H1 (cell line): Measurements from ENCODE around the gene SLC6A2.

ENCODE experiments used
- ATF2 ChIP-seq: IDR thresholded peaks from 2 replicates; pipeline ENCODE4 v1.6.1; 2012; ENCODE audit warnings: low read length, inconsistent platforms
- EP300 ChIP-seq, 2 experiments: IDR thresholded peaks; 1 replicate in 1 of 2; 2 replicates in 1 of 2; pipeline ENCODE4 v1.6.1; 2011 to 2012; ENCODE audit warnings: low read depth in 2 of 2, low read length in 2 of 2, mild to moderate bottlenecking in 2 of 2, borderline replicate concordance in 1 of 2, inconsistent platforms in 1 of 2, moderate library complexity in 1 of 2
- MAFK ChIP-seq: IDR thresholded peaks from 2 replicates; pipeline ENCODE4 v1.6.1; 2012; ENCODE audit warnings: low read depth, mild to moderate bottlenecking, improper control_type of control experiment, low read length
- NRF1 ChIP-seq: IDR thresholded peaks from 2 replicates; pipeline ENCODE4 v1.6.1; 2011; ENCODE audit warnings: mild to moderate bottlenecking, low read depth, low read length, improper control_type of control experiment
- POLR2A ChIP-seq, 2 experiments: IDR thresholded peaks; 1 replicate in 1 of 2; 2 replicates in 1 of 2; pipeline ENCODE4 v1.6.1; 2011; ENCODE audit warnings: low read depth in 2 of 2, low read length in 2 of 2, mild to moderate bottlenecking in 2 of 2; ENCODE audit errors: control extremely low read depth in 1 of 2
- POLR2AphosphoS5 ChIP-seq: IDR thresholded peaks from 2 replicates; pipeline ENCODE4 v1.6.1; 2011; ENCODE audit warnings: low read depth, low read length
- POU5F1 ChIP-seq: IDR thresholded peaks from 2 replicates; pipeline ENCODE4 v1.6.1; 2011; ENCODE audit warnings: low read depth, mild to moderate bottlenecking, low read length, moderate library complexity
- RAD21 ChIP-seq, 2 experiments: IDR thresholded peaks in 1 of 2; conservative IDR thresholded peaks in 1 of 2; 2 replicates each; pipeline ENCODE4 v1.6.1; 2011; ENCODE audit warnings: low read depth in 2 of 2, low read length in 2 of 2, improper control_type of control experiment in 1 of 2, inconsistent platforms in 1 of 2, mild to moderate bottlenecking in 1 of 2, moderate library complexity in 1 of 2
- RFX5 ChIP-seq: IDR thresholded peaks from 2 replicates; pipeline ENCODE4 v1.6.1; 2011; ENCODE audit warnings: low read depth, low read length, improper control_type of control experiment, borderline replicate concordance
- SP1 ChIP-seq: IDR thresholded peaks from 2 replicates; pipeline ENCODE4 v1.6.1; 2011; ENCODE audit warnings: low read depth, low read length
- TF ChIP-seq, protein P1 (sequence below), 3 experiments: IDR thresholded peaks; 1 replicate in 2 of 3; 2 replicates in 1 of 3; pipeline versions ENCODE4 v1.5.1 to v1.6.1; 2011; ENCODE audit warnings: low read length in 3 of 3, mild to moderate bottlenecking in 3 of 3, inconsistent platforms in 2 of 3, low read depth in 1 of 3, moderate library complexity in 1 of 3; ENCODE audit not compliant: insufficient read depth in 1 of 3; ENCODE audit errors: control extremely low read depth in 1 of 3

GRCh38 chr16:55647343-55647742 lies 8.4 kb upstream of the SLC6A2 start:
- TF ChIP-seq MAFK: no peak
- TF ChIP-seq, protein P1, sequence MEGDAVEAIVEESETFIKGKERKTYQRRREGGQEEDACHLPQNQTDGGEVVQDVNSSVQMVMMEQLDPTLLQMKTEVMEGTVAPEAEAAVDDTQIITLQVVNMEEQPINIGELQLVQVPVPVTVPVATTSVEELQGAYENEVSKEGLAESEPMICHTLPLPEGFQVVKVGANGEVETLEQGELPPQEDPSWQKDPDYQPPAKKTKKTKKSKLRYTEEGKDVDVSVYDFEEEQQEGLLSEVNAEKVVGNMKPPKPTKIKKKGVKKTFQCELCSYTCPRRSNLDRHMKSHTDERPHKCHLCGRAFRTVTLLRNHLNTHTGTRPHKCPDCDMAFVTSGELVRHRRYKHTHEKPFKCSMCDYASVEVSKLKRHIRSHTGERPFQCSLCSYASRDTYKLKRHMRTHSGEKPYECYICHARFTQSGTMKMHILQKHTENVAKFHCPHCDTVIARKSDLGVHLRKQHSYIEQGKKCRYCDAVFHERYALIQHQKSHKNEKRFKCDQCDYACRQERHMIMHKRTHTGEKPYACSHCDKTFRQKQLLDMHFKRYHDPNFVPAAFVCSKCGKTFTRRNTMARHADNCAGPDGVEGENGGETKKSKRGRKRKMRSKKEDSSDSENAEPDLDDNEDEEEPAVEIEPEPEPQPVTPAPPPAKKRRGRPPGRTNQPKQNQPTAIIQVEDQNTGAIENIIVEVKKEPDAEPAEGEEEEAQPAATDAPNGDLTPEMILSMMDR (IDR thresholded peaks at IDR 0.05; ENCODE audit: control extremely low read depth in 1 of 3, insufficient read depth in 1 of 3, low read depth in 1 of 3, low read length in 3 of 3): no peak
- TF ChIP-seq POLR2AphosphoS5: no peak
- no peak for TF ChIP-seq NRF1
- TF ChIP-seq POU5F1: no peak
- no peak for TF ChIP-seq RFX5
- no peak for TF ChIP-seq EP300 (IDR thresholded peaks at IDR 0.05; ENCODE audit: borderline replicate concordance in 1 of 2, low read depth in 2 of 2, low read length in 2 of 2)
- TF ChIP-seq RAD21 (IDR thresholded peaks at IDR 0.05 in 1 of 2, conservative IDR thresholded peaks at IDR 0.05 in 1 of 2; ENCODE audit: low read depth in 2 of 2, low read length in 2 of 2): no peak
- no peak for TF ChIP-seq SP1
- no peak for TF ChIP-seq POLR2A (IDR thresholded peaks at IDR 0.05; ENCODE audit: control extremely low read depth in 1 of 2, low read depth in 2 of 2, low read length in 2 of 2)
- no peak for TF ChIP-seq ATF2
